ENCODE measurements around the gene FAM32A.

Gene FAM32A

GRCh38 chr19:16226878-16227836 is 41.9 kb downstream of the FAM32A start:
- no peak for DNase-seq

DNA sequence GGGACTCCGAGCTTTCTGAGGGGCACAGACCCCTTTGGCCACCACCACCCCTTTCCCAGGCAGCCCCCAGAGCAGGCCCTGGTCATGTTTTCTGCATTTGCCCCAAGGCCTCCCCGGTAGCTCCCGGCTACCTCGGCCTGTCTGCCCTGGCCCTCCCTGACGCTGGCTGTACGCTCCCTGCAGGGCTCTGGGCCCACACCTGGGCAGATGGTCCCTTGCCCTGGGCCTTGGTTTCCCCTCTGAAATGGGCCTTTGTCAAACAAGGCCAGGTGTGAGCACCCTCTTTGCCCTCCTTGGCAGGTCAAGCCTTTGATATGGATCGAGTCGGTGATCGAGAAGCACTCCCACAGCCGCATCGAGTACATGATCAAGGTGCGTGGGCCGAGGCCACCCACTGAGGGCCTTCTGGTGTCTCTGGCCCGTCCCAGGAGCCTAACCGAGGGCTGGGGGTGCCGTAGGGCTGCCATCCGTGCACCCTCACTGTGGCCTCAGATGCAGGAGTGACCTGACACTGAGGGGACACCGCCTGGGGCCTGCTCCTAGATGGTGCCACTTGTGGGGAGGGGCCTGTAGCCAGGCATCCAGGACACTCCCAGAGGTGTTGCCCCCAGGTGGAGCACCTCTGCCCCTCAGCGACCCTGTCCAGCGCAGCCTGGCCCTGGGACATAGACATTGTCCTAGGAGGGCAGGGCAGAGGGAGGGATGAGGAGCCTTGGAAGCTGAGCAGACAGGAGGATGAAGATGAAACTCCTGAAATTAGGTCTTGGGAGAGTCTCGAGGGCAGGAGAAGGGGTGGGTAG is 42.8 kb downstream of the FAM32A start:
- DNase-seq, result no peak

DNA sequence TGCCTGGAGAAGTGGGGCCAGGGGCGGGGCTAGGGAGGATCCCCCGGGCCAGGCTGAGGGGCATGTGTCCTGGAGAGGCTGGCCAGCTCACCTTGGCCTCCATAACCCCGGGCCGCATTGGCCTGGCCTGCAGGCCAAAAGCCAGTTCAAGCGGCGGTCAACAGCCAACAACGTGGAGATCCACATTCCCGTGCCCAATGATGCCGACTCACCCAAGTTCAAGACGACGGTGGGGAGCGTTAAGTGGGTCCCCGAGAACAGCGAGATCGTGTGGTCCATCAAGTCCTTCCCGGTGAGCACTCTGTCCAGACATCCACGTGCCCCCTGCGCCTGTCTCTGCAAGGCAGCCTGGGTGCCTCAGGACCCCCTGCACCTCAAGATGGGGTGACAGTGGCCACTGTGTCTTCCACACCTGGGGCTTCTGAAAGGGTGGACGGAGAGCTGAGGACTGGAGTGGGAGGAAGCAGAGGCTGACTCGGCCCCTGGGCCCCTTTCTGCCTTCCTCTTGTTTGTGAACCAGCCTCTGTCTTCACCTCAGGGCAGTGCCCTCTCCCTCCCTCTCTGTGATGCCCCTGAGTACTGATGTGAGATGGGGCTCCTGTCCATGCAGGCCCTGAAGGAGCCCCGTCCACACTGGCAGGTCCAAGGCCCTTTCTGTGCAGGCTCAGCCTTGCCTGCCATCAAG is 43.6 kb downstream of the FAM32A start:
- no peak for DNase-seq

- DNase-seq, result no peak
These were observed 44.1 kb downstream of the FAM32A start for GRCh38 chr19:16229322-16229641.

DNA sequence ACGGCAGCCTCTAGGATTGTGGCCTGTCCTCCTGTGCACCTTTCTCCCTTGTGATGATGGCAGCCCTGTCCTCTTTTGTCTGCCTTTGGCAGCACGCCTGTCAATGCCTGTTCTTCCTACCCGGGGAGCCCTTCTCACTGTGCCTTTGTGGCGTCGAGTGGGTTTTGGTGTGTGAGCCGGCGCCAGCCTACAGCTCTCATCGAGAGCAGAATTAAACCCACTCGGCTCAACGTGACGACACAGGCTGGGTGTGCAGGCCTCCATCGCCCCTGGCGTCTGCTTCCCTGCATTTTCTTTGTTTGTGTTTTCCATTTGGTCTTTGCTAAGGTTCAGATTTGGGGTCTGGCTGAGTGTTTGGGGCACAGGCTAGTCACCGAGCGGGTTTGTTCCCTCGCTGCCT is 46.9 kb downstream of the FAM32A start:
- no peak for DNase-seq

DNA sequence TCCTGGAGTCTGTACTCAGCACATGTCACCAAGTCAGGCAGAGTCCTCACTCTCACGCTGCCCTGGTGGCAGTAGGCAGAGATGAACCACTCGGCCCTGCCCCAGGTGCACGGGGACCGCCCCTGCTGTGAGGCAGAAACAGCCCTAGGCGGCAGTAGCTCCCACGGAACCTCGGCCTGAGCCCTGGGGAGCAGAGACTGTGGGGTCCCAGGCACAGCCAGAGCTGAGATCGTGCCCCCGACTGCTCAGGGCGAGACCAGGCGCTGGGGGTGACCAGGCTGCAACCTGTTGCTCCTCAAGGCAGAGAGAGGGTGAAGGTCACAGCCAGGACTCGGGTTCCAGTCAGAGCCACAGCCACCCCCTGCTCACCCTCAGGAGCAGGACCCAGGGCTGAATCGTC is 47.4 kb downstream of the FAM32A start:
- DNase-seq, result no peak

DNA sequence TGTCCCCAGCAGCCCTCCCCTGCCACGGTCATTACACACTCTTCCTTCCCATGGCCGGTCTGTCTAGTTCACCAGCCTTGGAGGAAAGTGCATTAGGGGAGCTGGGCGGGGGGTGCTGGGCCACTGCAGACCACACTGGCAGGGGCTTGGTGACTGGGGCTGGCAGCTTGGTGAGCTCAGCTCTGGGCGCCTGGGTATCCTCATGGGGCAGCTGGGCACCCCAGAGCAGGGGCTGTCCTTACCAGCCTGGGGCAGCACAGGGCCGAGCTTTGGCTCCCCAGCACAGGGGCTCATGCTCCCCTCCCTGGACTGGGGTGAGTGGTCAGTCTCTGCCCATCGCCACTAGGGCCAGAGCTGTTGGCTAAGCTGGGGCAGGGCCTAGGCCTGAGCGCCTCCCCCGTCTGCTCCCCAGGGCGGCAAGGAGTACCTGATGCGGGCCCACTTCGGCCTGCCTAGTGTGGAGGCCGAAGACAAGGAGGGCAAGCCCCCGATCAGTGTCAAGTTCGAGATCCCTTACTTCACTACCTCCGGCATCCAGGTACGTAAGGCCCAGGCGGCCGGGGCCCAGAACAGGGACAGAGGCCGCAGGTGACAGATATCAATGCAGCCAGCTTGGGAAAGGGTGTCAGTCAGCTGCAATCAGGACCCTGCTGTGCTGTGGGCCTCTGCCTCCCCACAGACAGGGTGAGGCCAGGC is 48.0 kb downstream of the FAM32A start:
- DNase-seq, result no peak

DNA sequence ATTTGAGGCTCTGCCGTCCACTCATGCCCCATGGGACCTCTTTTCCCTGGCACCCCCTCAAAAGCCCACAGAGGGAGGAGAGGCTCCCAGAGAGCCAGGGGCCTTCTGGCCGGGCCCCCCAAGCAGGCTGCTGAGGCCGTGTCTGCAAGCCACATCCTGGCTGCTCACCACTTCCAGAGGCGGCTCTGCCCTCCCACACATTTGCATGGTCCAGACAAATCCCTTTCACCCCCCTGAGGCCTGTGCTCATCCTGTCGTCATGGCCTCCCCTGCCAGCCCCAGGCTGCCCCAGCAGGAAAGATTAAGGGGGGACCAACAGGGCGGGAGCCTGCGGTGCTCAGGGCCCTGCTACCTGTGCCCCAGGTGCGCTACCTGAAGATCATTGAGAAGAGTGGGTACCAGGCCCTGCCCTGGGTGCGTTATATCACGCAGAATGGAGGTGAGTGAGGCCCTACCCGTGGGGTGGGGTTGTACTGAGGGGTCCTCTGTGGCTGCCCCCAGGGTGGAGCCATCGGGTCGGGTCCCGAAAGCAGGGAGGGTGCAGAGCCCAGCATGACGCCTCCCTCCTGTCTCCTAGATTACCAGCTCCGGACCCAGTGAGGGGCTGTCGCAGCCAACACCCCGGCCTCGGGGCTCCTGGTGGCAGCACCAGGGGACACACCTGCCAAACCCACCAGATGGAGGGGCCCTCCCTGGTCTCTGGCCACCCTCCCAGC is 48.8 kb downstream of the FAM32A start:
- DNase-seq, result no peak

DNA sequence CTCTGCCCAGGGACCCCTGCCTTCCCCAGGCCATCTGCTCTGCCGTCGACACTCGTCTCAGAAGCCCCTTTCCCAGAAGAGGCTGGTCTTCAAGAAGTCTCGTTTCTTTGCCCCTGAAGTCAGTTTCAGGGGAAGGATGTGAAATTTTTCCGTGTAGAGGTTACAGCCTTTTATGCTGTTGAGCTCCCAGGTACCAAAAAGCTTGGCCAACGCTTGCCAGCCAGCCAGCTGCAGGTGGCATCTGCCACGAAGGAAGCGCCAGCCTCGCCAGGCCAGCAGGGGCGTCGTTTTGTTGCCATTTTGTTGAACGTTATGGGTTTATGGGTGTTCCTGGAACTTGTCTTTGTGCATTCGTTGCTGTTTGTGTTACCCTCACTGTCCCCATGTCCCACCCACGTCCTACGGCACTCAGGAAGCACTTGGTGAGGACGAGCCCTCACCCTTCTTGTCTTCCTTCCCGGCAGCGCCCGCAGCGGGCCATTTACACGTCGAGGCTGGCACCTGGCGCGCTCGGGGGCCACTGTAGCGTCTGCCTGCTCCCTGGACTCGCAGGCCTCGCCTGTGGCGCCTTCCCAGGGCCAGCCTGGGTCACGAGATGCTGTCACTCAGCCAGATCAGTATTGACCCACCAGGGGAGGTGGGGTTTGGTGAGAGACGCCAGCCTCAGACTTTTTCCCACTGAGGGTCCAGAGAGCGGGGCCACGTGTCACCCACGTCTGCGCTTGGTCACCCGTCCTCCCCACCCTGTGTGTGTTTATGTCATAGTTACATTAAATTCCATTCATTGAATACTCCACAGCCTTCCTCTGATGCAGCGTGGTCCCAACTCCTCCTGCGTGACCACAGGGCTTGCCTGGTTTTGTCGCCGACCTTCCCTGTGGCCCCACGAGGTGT is 49.6 kb downstream of the FAM32A start:
- no peak for DNase-seq

GRCh38 chr19:16235811-16236652 is 50.8 kb downstream of the FAM32A start:
- no peak for DNase-seq
